DND-41 (cell line): ENCODE results near the gene KCNMA1.

Experiments
- ATAC-seq: fragments of 200-7000 bp; cut with Tn5 transposase; 3 replicates; pipeline ENCODE4 v1.9.1; 2021; ENCODE audit warnings: low read depth; ENCODE audit not compliant: insufficient read depth
- DNase-seq: peaks from one replicate; pipeline ENCODE4 v3.0.0-alpha.2; 2020
- H2AFZ ChIP-seq: 2 replicates; pipeline ENCODE4 v1.6.0; 2012; ENCODE audit warnings: low read depth, low read length
- H3K27ac ChIP-seq: 2 replicates; pipeline ENCODE4 v1.5.1; 2012; ENCODE audit warnings: low read length, inconsistent platforms
- H3K27me3 ChIP-seq: fragments of 200-600 bp; sonication (generic); 2 replicates; pipeline ENCODE4 v1.6.0; 2012; ENCODE audit warnings: low read length, mild to moderate bottlenecking, inconsistent platforms; ENCODE audit not compliant: insufficient read depth, poor library complexity
- H3K36me3 ChIP-seq: 2 replicates; pipeline ENCODE4 v1.5.1; 2012; ENCODE audit warnings: low read length, inconsistent platforms; ENCODE audit not compliant: insufficient read depth
- H3K4me1 ChIP-seq: 2 replicates; pipeline ENCODE4 v1.5.1; 2012; ENCODE audit warnings: mild to moderate bottlenecking, low read length; ENCODE audit not compliant: insufficient read depth
- H3K4me2 ChIP-seq: 2 replicates; pipeline ENCODE4 v1.6.0; 2012; ENCODE audit warnings: mild to moderate bottlenecking, moderate library complexity, low read length, inconsistent platforms; ENCODE audit not compliant: insufficient read depth
- H3K4me3 ChIP-seq, 2 experiments: fragments of 200-600 bp in 1 of 2; shearing (Covaris generic) in 1 of 2; 2 replicates each; pipeline ENCODE4 v1.5.1; 2012 to 2016; ENCODE audit warnings: inconsistent platforms in 2 of 2, low read length in 2 of 2, mild to moderate bottlenecking in 2 of 2, low read depth in 1 of 2, moderate library complexity in 1 of 2
- H3K79me2 ChIP-seq: 2 replicates; pipeline ENCODE4 v1.6.0; 2012; ENCODE audit warnings: low read length, inconsistent platforms; ENCODE audit not compliant: insufficient read depth
- H3K9ac ChIP-seq: 2 replicates; pipeline ENCODE4 v1.6.0; 2012; ENCODE audit warnings: low read depth, mild to moderate bottlenecking, inconsistent platforms, low read length, moderate library complexity
- H3K9me3 ChIP-seq: 2 replicates; pipeline ENCODE4 v1.5.1; 2012; ENCODE audit warnings: low read length, moderate library complexity, mild to moderate bottlenecking, inconsistent platforms; ENCODE audit not compliant: insufficient read depth, severe bottlenecking
- H4K20me1 ChIP-seq: 2 replicates; pipeline ENCODE4 v1.6.0; 2012; ENCODE audit warnings: low read length; ENCODE audit not compliant: insufficient read depth
- CTCF ChIP-seq: IDR thresholded peaks from 2 replicates; pipeline ENCODE4 v1.5.1; 2012; ENCODE audit warnings: borderline replicate concordance, low read length, moderate library complexity, mild to moderate bottlenecking; ENCODE audit not compliant: poor library complexity, severe bottlenecking; ENCODE audit errors: extremely low read depth
- EZH2 ChIP-seq: IDR thresholded peaks from 3 replicates; pipeline ENCODE4 v1.6.1; 2012; ENCODE audit warnings: borderline replicate concordance, low read depth, mild to moderate bottlenecking, moderate library complexity, low read length, inconsistent platforms; ENCODE audit not compliant: severe bottlenecking

The KCNMA1 gene

GRCh38 chr10:77180794-77181193, 456.8 kb downstream of the KCNMA1 start:
- Histone ChIP-seq H3K9ac (no peak overlapping the region), H3K9me3 (no peaks in the 10 kb centered on the region), H3K4me1 (peaks cover 9% of the 10 kb centered on the region), H3K27me3 (no peaks in the 10 kb centered on the region), H3K36me3 (no peaks in the 10 kb centered on the region), H3K4me2 (no peak overlapping the region), H2AFZ (no peak overlapping the region), H3K79me2 (no peaks in the 10 kb centered on the region), H4K20me1 (no peaks in the 10 kb centered on the region), H3K27ac (no peak overlapping the region), H3K4me3 (no peak overlapping the region)
- TF ChIP-seq CTCF (no peak), EZH2 (no peak)
- no peak for ATAC-seq
- DNase-seq = no peak

GRCh38 chr10:77180104-77180503, 457.5 kb downstream of the KCNMA1 start:
- peaks cover 11% of the 10 kb centered on the region for H3K4me1 ChIP-seq
- H3K9me3 ChIP-seq = no peaks in the 10 kb centered on the region
- H3K27ac ChIP-seq = no peak overlapping the region
- no peaks in the 10 kb centered on the region for H3K27me3 ChIP-seq
- H3K4me3 ChIP-seq = no peak overlapping the region
- H3K4me2 ChIP-seq = no peak overlapping the region
- DNase-seq (no peak), ATAC-seq (no peak)
- H3K9ac ChIP-seq = no peak overlapping the region
- no peaks in the 10 kb centered on the region for H3K36me3 ChIP-seq
- H4K20me1 ChIP-seq = no peaks in the 10 kb centered on the region
- TF ChIP-seq EZH2 (no peak), CTCF (no peak)
- H2AFZ ChIP-seq = no peak overlapping the region
- H3K79me2 ChIP-seq = no peaks in the 10 kb centered on the region

- Histone ChIP-seq H3K4me3 (no peak overlapping the region), H4K20me1 (no peaks in the 10 kb centered on the region), H3K27ac (no peak overlapping the region), H3K36me3 (no peaks in the 10 kb centered on the region), H3K4me1 (peaks cover 11% of the 10 kb centered on the region), H2AFZ (no peak overlapping the region), H3K27me3 (no peaks in the 10 kb centered on the region), H3K9me3 (no peaks in the 10 kb centered on the region), H3K79me2 (no peaks in the 10 kb centered on the region), H3K9ac (no peak overlapping the region), H3K4me2 (no peak overlapping the region)
- TF ChIP-seq CTCF (no peak), EZH2 (no peak)
- no peak for DNase-seq
- ATAC-seq = no peak
Measured at GRCh38 chr10:77179015-77179695, 458.5 kb downstream of the KCNMA1 start.

- ATAC-seq = no peak
- H3K9ac ChIP-seq = no peak overlapping the region
- no peaks in the 10 kb centered on the region for H3K9me3 ChIP-seq
- no peaks in the 10 kb centered on the region for H3K79me2 ChIP-seq
- H3K27me3 ChIP-seq = no peaks in the 10 kb centered on the region
- H3K4me3 ChIP-seq = no peak overlapping the region
- H3K4me1 ChIP-seq = peaks cover 11% of the 10 kb centered on the region
- no peak overlapping the region for H3K27ac ChIP-seq
- H3K36me3 ChIP-seq = no peaks in the 10 kb centered on the region
- H2AFZ ChIP-seq = no peak overlapping the region
- no peak overlapping the region for H3K4me2 ChIP-seq
- DNase-seq = no peak
- TF ChIP-seq CTCF (no peak), EZH2 (no peak)
- H4K20me1 ChIP-seq = no peaks in the 10 kb centered on the region
Measured at GRCh38 chr10:77177589-77177988, 460.0 kb downstream of the KCNMA1 start.
